Mesendoderm (in vitro differentiated cells): Measurements from ENCODE around the gene C1QL2.

Source experiments
- DNase-seq: peaks from one replicate; pipeline ENCODE4 v3.0.0; 2013
- H2AK5ac ChIP-seq: 2 replicates; pipeline ENCODE4 v1.6.1; 2013; ENCODE audit warnings: low read length, inconsistent platforms
- H2BK120ac ChIP-seq: 2 replicates; pipeline ENCODE4 v1.6.1; 2013; ENCODE audit warnings: low read depth, mild to moderate bottlenecking, low read length, moderate library complexity, mixed read lengths
- H2BK15ac ChIP-seq: replicated peaks from 2 replicates; pipeline ENCODE4 v1.6.1; 2013; ENCODE audit warnings: low read depth, mild to moderate bottlenecking, moderate library complexity
- H2BK5ac ChIP-seq: 2 replicates; pipeline ENCODE4 v1.6.1; 2013; ENCODE audit warnings: low read length, inconsistent platforms
- H3K18ac ChIP-seq: 2 replicates; pipeline ENCODE4 v1.6.1; 2013; ENCODE audit warnings: mild to moderate bottlenecking, low read length, mixed read lengths
- H3K23ac ChIP-seq: one replicate; pipeline ENCODE4 v1.6.1; 2013; ENCODE audit warnings: low read length
- H3K27ac ChIP-seq: 2 replicates; pipeline ENCODE4 v1.5.1; 2013; ENCODE audit warnings: low read depth, mild to moderate bottlenecking, inconsistent platforms, low read length, moderate library complexity
- H3K27me3 ChIP-seq: 2 replicates; pipeline ENCODE4 v1.6.1; 2013; ENCODE audit warnings: low read length, control low read depth, mild to moderate bottlenecking, inconsistent platforms; ENCODE audit not compliant: insufficient read depth, poor library complexity
- H3K36me3 ChIP-seq: 2 replicates; pipeline ENCODE4 v1.6.1; 2013; ENCODE audit warnings: low read length, inconsistent platforms; ENCODE audit not compliant: control insufficient read depth, insufficient read depth
- H3K4ac ChIP-seq: one replicate; pipeline ENCODE4 v1.6.1; 2013; ENCODE audit warnings: low read depth, mild to moderate bottlenecking, low read length, moderate library complexity
- H3K4me1 ChIP-seq: 2 replicates; pipeline ENCODE4 v1.6.1; 2013; ENCODE audit warnings: low read depth, low read length, inconsistent platforms; ENCODE audit not compliant: control insufficient read depth
- H3K4me2 ChIP-seq: 2 replicates; pipeline ENCODE4 v1.6.1; 2013; ENCODE audit warnings: low read length
- H3K4me3 ChIP-seq: 2 replicates; pipeline ENCODE4 v1.5.1; 2013; ENCODE audit warnings: mild to moderate bottlenecking, low read length
- H3K56ac ChIP-seq: one replicate; pipeline ENCODE4 v1.6.1; 2013; ENCODE audit warnings: low read length
- H3K79me1 ChIP-seq: 2 replicates; pipeline ENCODE4 v1.6.1; 2013; ENCODE audit warnings: low read length, inconsistent platforms
- H3K79me2 ChIP-seq: 2 replicates; pipeline ENCODE4 v1.6.1; 2013; ENCODE audit warnings: mild to moderate bottlenecking, low read length; ENCODE audit not compliant: control insufficient read depth, insufficient read depth
- H3K9ac ChIP-seq: 2 replicates; pipeline ENCODE4 v1.6.1; 2013; ENCODE audit warnings: low read length, inconsistent platforms
- H4K5ac ChIP-seq: one replicate; pipeline ENCODE4 v1.6.1; 2013; ENCODE audit warnings: low read length
- H4K8ac ChIP-seq: one replicate; pipeline ENCODE4 v1.6.1; 2013; ENCODE audit warnings: low read depth, mild to moderate bottlenecking, control low read depth, low read length, moderate library complexity
- WGBS: extraction: QIAGEN DNeasy Blood & Tissue Kit; methylation state at CpG from one replicate; pipeline ENCODE4 v1.1.7; 2013; ENCODE audit warnings: low lambda C conversion rate, missing lambda C conversion rate; ENCODE audit not compliant: insufficient coverage; ENCODE audit errors: extremely low coverage; 5-methylcytosine and 5-hydroxymethylcytosine counted together

Gene C1QL2

GRCh38 chr2:119149611-119150010, 8.9 kb downstream of the C1QL2 start:
- H3K18ac ChIP-seq: no peak overlapping the region
- no peak overlapping the region for H3K23ac ChIP-seq
- no peaks in the 10 kb centered on the region for H3K36me3 ChIP-seq
- no peak overlapping the region for H3K9ac ChIP-seq
- WGBS: no CpG with 5 or more reads among the region's 6 CpGs
- no peak overlapping the region for H2BK15ac ChIP-seq
- no peak overlapping the region for H3K4me3 ChIP-seq
- H4K8ac ChIP-seq: no peak overlapping the region
- H3K79me1 ChIP-seq: no peaks in the 10 kb centered on the region
- H3K79me2 ChIP-seq: no peaks in the 10 kb centered on the region
- H3K4me2 ChIP-seq: no peak overlapping the region
- H3K27me3 ChIP-seq: no peaks in the 10 kb centered on the region
- no peak for DNase-seq
- H3K27ac ChIP-seq: no peak overlapping the region
- peaks cover 2% of the 10 kb centered on the region for H3K4me1 ChIP-seq
- no peak overlapping the region for H4K5ac ChIP-seq
- no peak overlapping the region for H2AK5ac ChIP-seq
- H3K56ac ChIP-seq: no peak overlapping the region
- no peak overlapping the region for H2BK120ac ChIP-seq
- no peak overlapping the region for H3K4ac ChIP-seq
- H2BK5ac ChIP-seq: no peak overlapping the region

GRCh38 chr2:119147776-119148715, 10.5 kb downstream of the C1QL2 start:
- WGBS: no CpG with 5 or more reads among the region's 11 CpGs
- Histone ChIP-seq H3K4ac (no peak overlapping the region), H3K36me3 (no peaks in the 10 kb centered on the region), H4K5ac (no peak overlapping the region), H3K4me2 (no peak overlapping the region), H3K18ac (no peak overlapping the region), H3K27ac (no peak overlapping the region), H3K23ac (no peak overlapping the region), H2BK5ac (no peak overlapping the region), H2AK5ac (no peak overlapping the region), H3K4me3 (no peak overlapping the region), H3K79me1 (no peaks in the 10 kb centered on the region), H2BK15ac (no peak overlapping the region), H4K8ac (no peak overlapping the region), H3K4me1 (no peaks in the 10 kb centered on the region), H3K56ac (no peak overlapping the region), H3K9ac (no peak overlapping the region), H2BK120ac (no peak overlapping the region), H3K27me3 (no peaks in the 10 kb centered on the region), H3K79me2 (no peaks in the 10 kb centered on the region)
- DNase-seq: peak; percentile 61

- Histone ChIP-seq H2BK15ac (no peak overlapping the region), H3K4me1 (no peaks in the 10 kb centered on the region), H3K4me3 (no peak overlapping the region), H3K56ac (no peak overlapping the region), H3K79me1 (no peaks in the 10 kb centered on the region), H3K18ac (no peak overlapping the region), H3K27me3 (no peaks in the 10 kb centered on the region), H3K79me2 (no peaks in the 10 kb centered on the region), H2BK5ac (no peak overlapping the region), H3K36me3 (no peaks in the 10 kb centered on the region), H3K4me2 (no peak overlapping the region), H2AK5ac (no peak overlapping the region), H3K9ac (no peak overlapping the region), H4K5ac (no peak overlapping the region), H3K23ac (no peak overlapping the region), H4K8ac (no peak overlapping the region), H3K4ac (no peak overlapping the region), H2BK120ac (no peak overlapping the region), H3K27ac (no peak overlapping the region)
- no CpG with 5 or more reads among the region's 5 CpGs for WGBS
- no peak for DNase-seq
Measured at GRCh38 chr2:119144806-119145205, 13.7 kb downstream of the C1QL2 start.

GRCh38 chr2:119142824-119143223, 15.7 kb downstream of the C1QL2 start:
- WGBS: no CpG with 5 or more reads among the region's 11 CpGs
- Histone ChIP-seq H3K56ac (no peak overlapping the region), H3K4me2 (no peak overlapping the region), H4K5ac (no peak overlapping the region), H2BK15ac (no peak overlapping the region), H3K18ac (no peak overlapping the region), H4K8ac (no peak overlapping the region), H3K36me3 (no peaks in the 10 kb centered on the region), H2BK5ac (no peak overlapping the region), H3K27ac (no peak overlapping the region), H3K23ac (no peak overlapping the region), H3K27me3 (no peaks in the 10 kb centered on the region), H2AK5ac (no peak overlapping the region), H3K9ac (no peak overlapping the region), H3K4ac (no peak overlapping the region), H3K4me3 (no peak overlapping the region), H3K79me2 (no peaks in the 10 kb centered on the region), H2BK120ac (no peak overlapping the region), H3K4me1 (no peaks in the 10 kb centered on the region), H3K79me1 (no peaks in the 10 kb centered on the region)
- no peak for DNase-seq

DNA sequence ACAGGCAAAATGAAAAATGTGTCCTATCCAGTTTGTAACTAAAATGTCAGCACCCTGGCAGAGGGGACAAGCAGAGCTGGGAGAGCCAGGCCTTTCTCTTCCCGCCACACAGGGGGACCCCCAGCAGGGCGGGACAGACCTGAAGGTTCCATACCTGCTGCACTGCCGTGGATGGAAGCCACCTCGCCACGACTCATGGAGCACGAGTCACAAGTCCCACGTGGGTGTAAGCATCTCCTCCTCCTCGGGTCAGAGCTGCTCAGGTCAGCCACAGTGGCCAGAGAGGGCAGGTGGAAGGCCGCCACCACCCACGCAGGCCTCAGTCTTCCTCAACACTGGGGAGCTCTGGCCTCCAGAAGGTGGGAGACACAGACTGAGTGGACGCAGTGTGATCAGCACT, 21.0 kb downstream of the C1QL2 start:
- Histone ChIP-seq H3K9ac (no peak overlapping the region), H3K4ac (no peak overlapping the region), H3K36me3 (no peaks in the 10 kb centered on the region), H3K56ac (no peak overlapping the region), H3K4me2 (no peak overlapping the region), H4K5ac (no peak overlapping the region), H3K79me1 (no peaks in the 10 kb centered on the region), H3K79me2 (no peaks in the 10 kb centered on the region), H2BK120ac (no peak overlapping the region), H2BK15ac (no peak overlapping the region), H2BK5ac (no peak overlapping the region), H3K23ac (no peak overlapping the region), H3K4me3 (no peak overlapping the region), H4K8ac (no peak overlapping the region), H3K27ac (no peak overlapping the region), H2AK5ac (no peak overlapping the region), H3K4me1 (no peaks in the 10 kb centered on the region), H3K18ac (no peak overlapping the region), H3K27me3 (no peaks in the 10 kb centered on the region)
- WGBS: no CpG with 5 or more reads among the region's 11 CpGs
- DNase-seq: no peak

- Histone ChIP-seq H3K36me3 (no peaks in the 10 kb centered on the region), H3K27ac (no peak overlapping the region), H2BK120ac (no peak overlapping the region), H4K8ac (no peak overlapping the region), H3K79me2 (no peaks in the 10 kb centered on the region), H3K4me2 (no peak overlapping the region), H3K18ac (no peak overlapping the region), H4K5ac (no peak overlapping the region), H3K4me3 (no peak overlapping the region), H2AK5ac (no peak overlapping the region), H2BK5ac (no peak overlapping the region), H3K56ac (no peak overlapping the region), H2BK15ac (no peak overlapping the region), H3K9ac (no peak overlapping the region), H3K4me1 (no peaks in the 10 kb centered on the region), H3K4ac (no peak overlapping the region), H3K27me3 (no peaks in the 10 kb centered on the region), H3K23ac (no peak overlapping the region), H3K79me1 (no peaks in the 10 kb centered on the region)
- no CpG with 5 or more reads among the region's 8 CpGs for WGBS
- no peak for DNase-seq
Measured at GRCh38 chr2:119136872-119137271, 21.7 kb downstream of the C1QL2 start.
